Parathyroid adenoma (tissue), 2 donors: ENCODE data around the gene HMCN1.

Experiments used
- H2AFZ ChIP-seq: fragments of 300-600 bp; sonication (generic); one replicate; pipeline ENCODE4 v1.7.0; 2017; ENCODE audit warnings: antibody characterized with exemption, mild to moderate bottlenecking
- H3K27ac ChIP-seq: fragments of 300-600 bp; sonication (generic); one replicate; pipeline ENCODE4 v1.7.0; 2017
- H3K27me3 ChIP-seq: fragments of 300-600 bp; sonication (generic); one replicate; pipeline ENCODE4 v1.7.0; 2017; ENCODE audit warnings: low read length; ENCODE audit not compliant: control insufficient read depth, insufficient read depth
- H3K36me3 ChIP-seq: fragments of 300-600 bp; sonication (generic); one replicate; pipeline ENCODE4 v1.7.0; 2017; ENCODE audit warnings: low read length; ENCODE audit not compliant: control insufficient read depth, insufficient read depth
- H3K4me1 ChIP-seq: fragments of 300-600 bp; sonication (generic); one replicate; pipeline ENCODE4 v1.7.0; 2017; ENCODE audit warnings: control low read depth
- H3K4me2 ChIP-seq: fragments of 300-600 bp; sonication (generic); one replicate; pipeline ENCODE4 v1.7.0; 2017; ENCODE audit warnings: low read length
- H3K4me3 ChIP-seq: fragments of 300-600 bp; sonication (generic); one replicate; pipeline ENCODE4 v1.7.0; 2017; ENCODE audit warnings: low read depth, low read length
- H3K79me2 ChIP-seq: fragments of 300-600 bp; sonication (generic); one replicate; pipeline ENCODE4 v1.7.0; 2017; ENCODE audit warnings: control low read depth
- H3K9ac ChIP-seq: fragments of 300-600 bp; sonication (generic); one replicate; pipeline ENCODE4 v1.7.0; 2017; ENCODE audit warnings: mild to moderate bottlenecking
- H3K9me3 ChIP-seq: fragments of 300-600 bp; sonication (generic); one replicate; pipeline ENCODE4 v1.7.0; 2017; ENCODE audit warnings: low read length; ENCODE audit not compliant: control insufficient read depth
- TF ChIP-seq, protein P1 (sequence below): fragments of 300-600 bp; sonication (generic); IDR thresholded peaks from one replicate; pipeline ENCODE4 v1.7.0; 2017; ENCODE audit warnings: antibody characterized with exemption, mild to moderate bottlenecking
- donor health status: primary hyperparathyroidism.

HMCN1 gene

DNA sequence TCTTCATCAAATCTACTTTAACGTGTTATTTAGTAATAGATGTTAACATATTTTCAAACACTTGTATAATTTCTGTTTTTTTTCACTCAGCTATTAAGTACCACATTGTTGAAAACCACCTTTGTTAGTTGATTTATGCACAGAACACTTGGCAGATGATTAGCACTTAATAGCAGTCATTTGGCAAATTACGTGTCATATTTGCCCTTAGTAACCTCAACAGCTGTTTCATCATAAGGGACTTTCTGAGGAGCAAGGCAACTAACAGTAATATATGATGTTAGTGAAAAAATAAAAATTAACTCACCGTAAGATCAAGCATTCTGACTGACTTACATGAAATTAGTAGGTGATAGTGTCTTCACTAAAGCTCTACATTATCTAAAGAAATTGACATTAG lies 186.4 kb downstream of the HMCN1 start:
- TF ChIP-seq, protein P1, sequence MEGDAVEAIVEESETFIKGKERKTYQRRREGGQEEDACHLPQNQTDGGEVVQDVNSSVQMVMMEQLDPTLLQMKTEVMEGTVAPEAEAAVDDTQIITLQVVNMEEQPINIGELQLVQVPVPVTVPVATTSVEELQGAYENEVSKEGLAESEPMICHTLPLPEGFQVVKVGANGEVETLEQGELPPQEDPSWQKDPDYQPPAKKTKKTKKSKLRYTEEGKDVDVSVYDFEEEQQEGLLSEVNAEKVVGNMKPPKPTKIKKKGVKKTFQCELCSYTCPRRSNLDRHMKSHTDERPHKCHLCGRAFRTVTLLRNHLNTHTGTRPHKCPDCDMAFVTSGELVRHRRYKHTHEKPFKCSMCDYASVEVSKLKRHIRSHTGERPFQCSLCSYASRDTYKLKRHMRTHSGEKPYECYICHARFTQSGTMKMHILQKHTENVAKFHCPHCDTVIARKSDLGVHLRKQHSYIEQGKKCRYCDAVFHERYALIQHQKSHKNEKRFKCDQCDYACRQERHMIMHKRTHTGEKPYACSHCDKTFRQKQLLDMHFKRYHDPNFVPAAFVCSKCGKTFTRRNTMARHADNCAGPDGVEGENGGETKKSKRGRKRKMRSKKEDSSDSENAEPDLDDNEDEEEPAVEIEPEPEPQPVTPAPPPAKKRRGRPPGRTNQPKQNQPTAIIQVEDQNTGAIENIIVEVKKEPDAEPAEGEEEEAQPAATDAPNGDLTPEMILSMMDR: no peak
- Histone ChIP-seq H3K4me2 (no peak overlapping the region), H3K79me2 (no peaks in the 10 kb centered on the region), H3K4me3 (no peak overlapping the region), H2AFZ (no peak overlapping the region), H3K27me3 (no peaks in the 10 kb centered on the region), H3K27ac (no peak overlapping the region), H3K9me3 (no peaks in the 10 kb centered on the region), H3K36me3 (no peaks in the 10 kb centered on the region), H3K9ac (no peak overlapping the region), H3K4me1 (no peaks in the 10 kb centered on the region)

DNA sequence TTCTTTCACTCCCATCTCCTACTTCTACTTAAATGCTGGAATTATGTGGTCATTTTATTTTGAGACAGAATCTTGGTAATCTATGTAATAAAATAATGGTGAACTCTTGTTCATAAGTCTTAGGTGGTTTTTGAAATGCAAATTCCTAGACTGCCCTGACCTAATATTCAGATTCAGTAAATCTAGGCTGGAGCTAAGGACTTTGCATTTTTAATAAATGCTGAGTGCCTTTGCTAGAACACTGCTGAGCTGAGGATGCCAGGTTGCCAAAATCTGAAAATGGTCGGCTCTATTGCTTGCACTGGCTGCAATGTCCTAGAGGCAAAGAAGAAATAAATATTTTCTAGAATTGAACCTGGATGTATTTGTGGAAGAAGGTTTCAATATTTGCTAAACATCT lies 187.4 kb downstream of the HMCN1 start:
- H3K4me1 ChIP-seq: no peaks in the 10 kb centered on the region
- no peak overlapping the region for H3K4me3 ChIP-seq
- H3K27me3 ChIP-seq: no peaks in the 10 kb centered on the region
- H2AFZ ChIP-seq: no peak overlapping the region
- H3K9ac ChIP-seq: no peak overlapping the region
- TF ChIP-seq, protein P1: no peak
- H3K79me2 ChIP-seq: no peaks in the 10 kb centered on the region
- no peaks in the 10 kb centered on the region for H3K9me3 ChIP-seq
- no peaks in the 10 kb centered on the region for H3K36me3 ChIP-seq
- no peak overlapping the region for H3K4me2 ChIP-seq
- H3K27ac ChIP-seq: no peak overlapping the region

DNA sequence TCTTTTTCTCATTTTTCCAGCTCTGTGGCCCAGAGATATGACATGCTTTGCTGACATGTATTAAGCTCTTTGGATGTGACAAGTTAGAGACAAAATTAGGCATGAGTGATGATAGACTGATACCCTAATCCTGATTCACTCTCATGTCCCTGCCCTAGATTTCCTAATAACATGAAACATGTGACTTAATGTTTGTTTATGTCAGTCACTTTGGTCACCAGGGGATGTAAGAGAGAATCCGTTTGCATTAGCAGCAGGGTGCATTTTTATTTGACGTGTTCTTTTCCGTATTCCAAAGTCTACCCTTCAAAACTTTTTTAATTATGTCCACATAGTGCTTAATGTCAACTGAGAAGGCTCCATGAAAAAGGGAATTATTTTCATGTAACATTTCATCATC lies 192.4 kb downstream of the HMCN1 start:
- H3K36me3 ChIP-seq: no peaks in the 10 kb centered on the region
- no peak overlapping the region for H3K4me2 ChIP-seq
- no peaks in the 10 kb centered on the region for H3K79me2 ChIP-seq
- no peak overlapping the region for H2AFZ ChIP-seq
- H3K27me3 ChIP-seq: no peaks in the 10 kb centered on the region
- H3K9me3 ChIP-seq: no peaks in the 10 kb centered on the region
- no peaks in the 10 kb centered on the region for H3K4me1 ChIP-seq
- TF ChIP-seq, protein P1: no peak
- H3K27ac ChIP-seq: no peak overlapping the region
- H3K4me3 ChIP-seq: no peak overlapping the region
- no peak overlapping the region for H3K9ac ChIP-seq

DNA sequence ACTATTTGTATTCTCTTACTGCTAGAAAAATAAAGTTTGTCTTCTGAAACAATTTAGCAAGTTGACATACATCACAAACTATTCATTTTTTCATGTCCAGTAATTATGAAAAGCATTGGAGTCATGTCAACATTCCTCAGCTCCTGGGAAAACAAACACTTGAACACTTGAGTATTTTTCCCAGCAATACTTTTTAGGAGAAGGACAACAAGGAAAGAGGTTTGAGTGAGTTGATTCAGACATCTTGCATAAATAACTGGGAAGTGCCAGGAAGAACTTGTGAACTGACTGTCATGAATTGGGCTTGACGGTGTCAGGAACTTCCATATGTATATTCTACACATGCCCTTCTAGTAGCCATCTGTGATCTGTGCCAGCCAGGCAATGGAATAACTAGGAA lies 195.6 kb downstream of the HMCN1 start:
- Histone ChIP-seq H3K9me3 (no peaks in the 10 kb centered on the region), H3K4me2 (no peak overlapping the region), H3K4me1 (no peaks in the 10 kb centered on the region), H3K36me3 (no peaks in the 10 kb centered on the region), H3K4me3 (no peak overlapping the region), H2AFZ (no peak overlapping the region), H3K9ac (no peak overlapping the region), H3K79me2 (no peaks in the 10 kb centered on the region), H3K27ac (no peak overlapping the region), H3K27me3 (no peaks in the 10 kb centered on the region)
- TF ChIP-seq, protein P1: no peak

DNA sequence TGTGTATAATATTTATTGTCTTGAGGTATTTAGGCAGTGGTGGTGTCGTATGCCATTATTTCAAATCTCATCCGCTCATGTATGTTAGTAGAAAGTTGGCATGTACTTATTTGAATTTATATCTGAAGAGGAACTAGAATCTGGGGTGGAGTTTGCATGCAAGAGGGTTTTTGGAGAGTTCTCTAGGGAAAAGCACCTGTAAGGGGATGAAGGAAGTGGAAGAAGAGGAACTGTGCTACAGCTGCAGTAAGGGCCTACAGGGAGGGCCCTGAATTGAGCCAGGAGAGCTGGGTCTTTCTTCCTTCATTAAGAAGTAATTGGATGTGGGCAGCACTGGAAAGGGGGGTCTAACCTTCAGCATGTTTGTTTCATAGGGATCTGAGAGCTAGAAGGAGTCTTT lies 197.2 kb downstream of the HMCN1 start:
- H3K4me3 ChIP-seq: no peak overlapping the region

More for the DNA sequence above, 197.2 kb downstream of the HMCN1 start:
- Histone ChIP-seq H3K27ac (no peak overlapping the region), H3K4me2 (no peak overlapping the region), H2AFZ (no peak overlapping the region), H3K9ac (no peak overlapping the region), H3K9me3 (no peaks in the 10 kb centered on the region), H3K27me3 (no peaks in the 10 kb centered on the region), H3K36me3 (no peaks in the 10 kb centered on the region), H3K4me1 (no peaks in the 10 kb centered on the region), H3K79me2 (no peaks in the 10 kb centered on the region)
- TF ChIP-seq, protein P1: no peak
